H9 (cell line): Measurements from ENCODE around the gene SEC61A2. TPM values are rescaled to one million over a fixed set of nuclear protein-coding genes. Genes with fewer than 3 reads are reported as not detected.

Experiments
- DNase-seq: peaks from one replicate; pipeline ENCODE4 v3.0.0-alpha.2; 2017
- H2AFZ ChIP-seq: one replicate; pipeline ENCODE4 v1.6.1; 2013; ENCODE audit warnings: mild to moderate bottlenecking, low read length, control low read depth, moderate library complexity
- H2AK5ac ChIP-seq: 2 replicates; pipeline ENCODE4 v1.6.1; 2013; ENCODE audit warnings: low read length, control low read depth, mixed read lengths; ENCODE audit not compliant: insufficient read length
- H2BK120ac ChIP-seq: one replicate; pipeline ENCODE4 v1.6.1; 2013; ENCODE audit warnings: low read depth, mild to moderate bottlenecking, low read length, control low read depth, inconsistent platforms; ENCODE audit not compliant: poor library complexity, severe bottlenecking
- H2BK12ac ChIP-seq: 2 replicates; pipeline ENCODE4 v1.6.1; 2013; ENCODE audit warnings: low read length, control low read depth, mixed read lengths, low read depth; ENCODE audit not compliant: insufficient read length
- H2BK15ac ChIP-seq: 2 replicates; pipeline ENCODE4 v1.6.1; 2013; ENCODE audit warnings: low read depth, low read length, control low read depth
- H2BK20ac ChIP-seq: one replicate; pipeline ENCODE4 v1.6.1; 2013; ENCODE audit warnings: low read depth, mild to moderate bottlenecking, low read length, control low read depth, inconsistent platforms; ENCODE audit not compliant: poor library complexity, severe bottlenecking
- H2BK5ac ChIP-seq: 2 replicates; pipeline ENCODE4 v1.6.1; 2013; ENCODE audit warnings: low read length, control low read depth, mixed read lengths; ENCODE audit not compliant: insufficient read length
- H3K14ac ChIP-seq: 2 replicates; pipeline ENCODE4 v1.6.1; 2013; ENCODE audit warnings: low read length, control low read depth; ENCODE audit not compliant: insufficient read depth
- H3K18ac ChIP-seq: 2 replicates; pipeline ENCODE4 v1.6.1; 2013; ENCODE audit warnings: low read depth, mild to moderate bottlenecking, mixed read lengths, low read length, control low read depth; ENCODE audit not compliant: insufficient read length
- H3K23ac ChIP-seq: 2 replicates; pipeline ENCODE4 v1.6.1; 2013; ENCODE audit warnings: low read length, control low read depth, mixed read lengths, low read depth; ENCODE audit not compliant: insufficient read length
- H3K23me2 ChIP-seq: 2 replicates; pipeline ENCODE4 v1.6.1; 2013; ENCODE audit warnings: low read depth, mild to moderate bottlenecking, mixed read lengths, low read length, control low read depth; ENCODE audit not compliant: insufficient read length, poor library complexity, severe bottlenecking
- H3K27ac ChIP-seq: 2 replicates; pipeline ENCODE4 v1.5.1; 2013; ENCODE audit warnings: low read length, control low read depth, mixed read lengths, low read depth; ENCODE audit not compliant: insufficient read length
- H3K27me3 ChIP-seq: 2 replicates; pipeline ENCODE4 v1.6.1; 2013; ENCODE audit warnings: low read length, control low read depth, inconsistent platforms; ENCODE audit not compliant: insufficient read depth
- H3K4ac ChIP-seq: 2 replicates; pipeline ENCODE4 v1.6.1; 2013; ENCODE audit warnings: low read depth, mild to moderate bottlenecking, control low read depth, inconsistent platforms, low read length, moderate library complexity
- H3K4me1 ChIP-seq: 2 replicates; pipeline ENCODE4 v1.6.1; 2013; ENCODE audit warnings: low read length, control low read depth, inconsistent platforms; ENCODE audit not compliant: insufficient read depth
- H3K4me2 ChIP-seq: 2 replicates; pipeline ENCODE4 v1.6.1; 2013; ENCODE audit warnings: low read length, control low read depth, mixed read lengths; ENCODE audit not compliant: insufficient read length, insufficient read depth
- H3K56ac ChIP-seq: 2 replicates; pipeline ENCODE4 v1.6.1; 2013; ENCODE audit warnings: low read depth, mild to moderate bottlenecking, mixed read lengths, low read length, control low read depth; ENCODE audit not compliant: insufficient read length
- H3K79me1 ChIP-seq: 2 replicates; pipeline ENCODE4 v1.6.1; 2013; ENCODE audit warnings: low read depth, mild to moderate bottlenecking, moderate library complexity, low read length, control low read depth, inconsistent platforms; ENCODE audit not compliant: insufficient read depth, poor library complexity, severe bottlenecking
- H3K79me2 ChIP-seq: 2 replicates; pipeline ENCODE4 v1.6.1; 2013; ENCODE audit warnings: low read length, control low read depth, inconsistent platforms; ENCODE audit not compliant: insufficient read depth
- H3K9ac ChIP-seq: 2 replicates; pipeline ENCODE4 v1.6.1; 2013; ENCODE audit warnings: low read length, control low read depth, mixed read lengths; ENCODE audit not compliant: insufficient read length; ENCODE audit errors: extremely low read depth
- H3K9me3 ChIP-seq: one replicate; pipeline ENCODE4 v1.6.1; 2013; ENCODE audit warnings: low read depth, low read length, inconsistent platforms; ENCODE audit not compliant: control insufficient read depth
- H3T11ph ChIP-seq: one replicate; pipeline ENCODE4 v1.6.1; 2013; ENCODE audit warnings: mild to moderate bottlenecking, low read length, control low read depth, inconsistent platforms
- H4K20me1 ChIP-seq: one replicate; pipeline ENCODE4 v1.6.1; 2013; ENCODE audit not compliant: control insufficient read depth, insufficient read length, insufficient read depth
- H4K5ac ChIP-seq: 2 replicates; pipeline ENCODE4 v1.6.1; 2013; ENCODE audit warnings: low read depth, mild to moderate bottlenecking, mixed read lengths, low read length, control low read depth; ENCODE audit not compliant: insufficient read length
- H4K8ac ChIP-seq: replicated peaks from 2 replicates; pipeline ENCODE4 v1.6.1; 2013; ENCODE audit warnings: low read length, control low read depth, mixed read lengths, low read depth; ENCODE audit not compliant: insufficient read length
- H4K91ac ChIP-seq: 2 replicates; pipeline ENCODE4 v1.6.1; 2013; ENCODE audit warnings: low read depth, mild to moderate bottlenecking, moderate library complexity, mixed read lengths, low read length, control low read depth; ENCODE audit not compliant: insufficient read length
- H3K27ac Mint-ChIP-seq, 3 experiments: 2 replicates in 2 of 3; 3 replicates in 1 of 3; pipeline ENCODE4 v1.8.0; 2020 to 2021; ENCODE audit warnings: mixed read lengths in 3 of 3, mild to moderate bottlenecking in 1 of 3, moderate library complexity in 1 of 3
- H3K27me3 Mint-ChIP-seq: 2 replicates; pipeline ENCODE4 v1.8.0; 2021; ENCODE audit warnings: low read depth, mild to moderate bottlenecking, moderate library complexity, mixed read lengths
- H3K36me3 Mint-ChIP-seq, 3 experiments: 2 replicates in 2 of 3; 3 replicates in 1 of 3; pipeline ENCODE4 v1.8.0; 2020 to 2021; ENCODE audit warnings: low read depth in 3 of 3, mixed read lengths in 3 of 3; ENCODE audit not compliant: insufficient read depth in 1 of 3
- H3K4me1 Mint-ChIP-seq, 2 experiments: 2 replicates each; pipeline ENCODE4 v1.8.0; 2020; ENCODE audit warnings: mixed read lengths in 2 of 2
- H3K4me3 Mint-ChIP-seq, 2 experiments: 2 replicates in 1 of 2; 3 replicates in 1 of 2; pipeline ENCODE4 v1.8.0; 2020 to 2021; ENCODE audit warnings: mild to moderate bottlenecking in 2 of 2, mixed read lengths in 2 of 2, moderate library complexity in 1 of 2
- H3K9me3 Mint-ChIP-seq, 2 experiments: 2 replicates in 1 of 2; 3 replicates in 1 of 2; pipeline ENCODE4 v1.8.0; 2020; ENCODE audit warnings: mild to moderate bottlenecking in 2 of 2, mixed read lengths in 2 of 2, moderate library complexity in 1 of 2
- WGBS: extraction: QIAGEN DNeasy Blood & Tissue Kit; methylation state at CpG from one replicate; pipeline ENCODE4 v1.1.7; 2013; ENCODE audit warnings: missing lambda C conversion rate, low lambda C conversion rate, mixed read lengths; ENCODE audit not compliant: insufficient read length; ENCODE audit errors: extremely low coverage; 5-methylcytosine and 5-hydroxymethylcytosine counted together
- total RNA-seq: library from RNA; stranded (reverse); gene quantifications from 2 replicates; pipeline ENCODE4 v1.2.1, GENCODE V29; 2021
- TF ChIP-seq, protein P1 (sequence below): fragments of 200-600 bp; sonication (generic); conservative IDR thresholded peaks from 3 replicates; pipeline ENCODE4 v1.8.0; 2021; ENCODE audit warnings: antibody characterized with exemption, mild to moderate bottlenecking

The SEC61A2 gene
- total RNA-seq, 1 experiment from 2014 or later: 13.9 TPM

- H4K20me1 ChIP-seq: no peaks in the 10 kb centered on the region
- no peak overlapping the region for H2BK120ac ChIP-seq
- H3K56ac ChIP-seq: no peak overlapping the region
- no peaks in the 10 kb centered on the region for H3K27me3 ChIP-seq
- Mint-ChIP-seq H3K27ac (peak overlapping the region in 2 of 3 experiments; percentile 98 to 99; a peak in 3 of 7 replicates), H3K27me3 (no peaks in the 10 kb centered on the region), H3K9me3 (peaks cover 0 to 1% of the 10 kb centered on the region in 2 experiments; a peak in 2 of 5 replicates), H3K4me3 (peak overlapping the region; percentile 89 to 94), H3K4me1 (peaks cover 6 to 19% of the 10 kb centered on the region in 2 experiments), H3K36me3 (peaks cover 10 to 21% (median 20%) of the 10 kb centered on the region in 3 experiments; a peak in 6 of 7 replicates)
- H3K4ac ChIP-seq: no peak overlapping the region
- H3K79me1 ChIP-seq: peaks cover 12% of the 10 kb centered on the region
- no peak overlapping the region for H2BK20ac ChIP-seq
- H2BK15ac ChIP-seq: no peak overlapping the region
- no peak overlapping the region for H2AK5ac ChIP-seq
- no peaks in the 10 kb centered on the region for H3K4me1 ChIP-seq
- peak overlapping the region; percentile 80 for H3K4me2 ChIP-seq
- WGBS: no CpG with 5 or more reads among the region's 27 CpGs
- TF ChIP-seq, protein P1, sequence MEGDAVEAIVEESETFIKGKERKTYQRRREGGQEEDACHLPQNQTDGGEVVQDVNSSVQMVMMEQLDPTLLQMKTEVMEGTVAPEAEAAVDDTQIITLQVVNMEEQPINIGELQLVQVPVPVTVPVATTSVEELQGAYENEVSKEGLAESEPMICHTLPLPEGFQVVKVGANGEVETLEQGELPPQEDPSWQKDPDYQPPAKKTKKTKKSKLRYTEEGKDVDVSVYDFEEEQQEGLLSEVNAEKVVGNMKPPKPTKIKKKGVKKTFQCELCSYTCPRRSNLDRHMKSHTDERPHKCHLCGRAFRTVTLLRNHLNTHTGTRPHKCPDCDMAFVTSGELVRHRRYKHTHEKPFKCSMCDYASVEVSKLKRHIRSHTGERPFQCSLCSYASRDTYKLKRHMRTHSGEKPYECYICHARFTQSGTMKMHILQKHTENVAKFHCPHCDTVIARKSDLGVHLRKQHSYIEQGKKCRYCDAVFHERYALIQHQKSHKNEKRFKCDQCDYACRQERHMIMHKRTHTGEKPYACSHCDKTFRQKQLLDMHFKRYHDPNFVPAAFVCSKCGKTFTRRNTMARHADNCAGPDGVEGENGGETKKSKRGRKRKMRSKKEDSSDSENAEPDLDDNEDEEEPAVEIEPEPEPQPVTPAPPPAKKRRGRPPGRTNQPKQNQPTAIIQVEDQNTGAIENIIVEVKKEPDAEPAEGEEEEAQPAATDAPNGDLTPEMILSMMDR: no peak
- H4K91ac ChIP-seq: no peak overlapping the region
- peaks cover 4% of the 10 kb centered on the region for H3K23me2 ChIP-seq
- no peak overlapping the region for H2AFZ ChIP-seq
- H2BK5ac ChIP-seq: no peak overlapping the region
- H3K79me2 ChIP-seq: peaks cover 26% of the 10 kb centered on the region; the same call in 1 of the 2 replicates
- H3K18ac ChIP-seq: no peak overlapping the region
- no peak for DNase-seq
- no peak overlapping the region for H4K5ac ChIP-seq
- H3K27ac ChIP-seq: no peak overlapping the region
- H3K14ac ChIP-seq: no peak overlapping the region
- H3K23ac ChIP-seq: no peak overlapping the region
- no peak overlapping the region for H4K8ac ChIP-seq
- peak overlapping the region; percentile 97 for H3K9ac ChIP-seq
- H3T11ph ChIP-seq: no peak overlapping the region
- H3K9me3 ChIP-seq: no peaks in the 10 kb centered on the region
- H2BK12ac ChIP-seq: no peak overlapping the region
These were observed 65.3 kb downstream of the SEC61A2 start for GRCh38 chr10:12194752-12195271.
